ENCODE results near the gene SUSD1.

- TF ChIP-seq CTCF (IDR thresholded peaks at IDR 0.05; ENCODE audit: poor library complexity, severe bottlenecking) (no peak), TAF1 (IDR thresholded peaks at IDR 0.05; ENCODE audit: low read depth) (no peak), EP300 (conservative IDR thresholded peaks at IDR 0.05; ENCODE audit: poor library complexity, severe bottlenecking) (no peak), POLR2AphosphoS5 (IDR thresholded peaks at IDR 0.05) (no peak), EZH2 (IDR thresholded peaks at IDR 0.05; ENCODE audit: borderline replicate concordance, insufficient read depth, low read length, poor library complexity, severe bottlenecking) (no peak), RAD21 (conservative IDR thresholded peaks at IDR 0.05) (no peak)
- TF ChIP-seq, protein P1, sequence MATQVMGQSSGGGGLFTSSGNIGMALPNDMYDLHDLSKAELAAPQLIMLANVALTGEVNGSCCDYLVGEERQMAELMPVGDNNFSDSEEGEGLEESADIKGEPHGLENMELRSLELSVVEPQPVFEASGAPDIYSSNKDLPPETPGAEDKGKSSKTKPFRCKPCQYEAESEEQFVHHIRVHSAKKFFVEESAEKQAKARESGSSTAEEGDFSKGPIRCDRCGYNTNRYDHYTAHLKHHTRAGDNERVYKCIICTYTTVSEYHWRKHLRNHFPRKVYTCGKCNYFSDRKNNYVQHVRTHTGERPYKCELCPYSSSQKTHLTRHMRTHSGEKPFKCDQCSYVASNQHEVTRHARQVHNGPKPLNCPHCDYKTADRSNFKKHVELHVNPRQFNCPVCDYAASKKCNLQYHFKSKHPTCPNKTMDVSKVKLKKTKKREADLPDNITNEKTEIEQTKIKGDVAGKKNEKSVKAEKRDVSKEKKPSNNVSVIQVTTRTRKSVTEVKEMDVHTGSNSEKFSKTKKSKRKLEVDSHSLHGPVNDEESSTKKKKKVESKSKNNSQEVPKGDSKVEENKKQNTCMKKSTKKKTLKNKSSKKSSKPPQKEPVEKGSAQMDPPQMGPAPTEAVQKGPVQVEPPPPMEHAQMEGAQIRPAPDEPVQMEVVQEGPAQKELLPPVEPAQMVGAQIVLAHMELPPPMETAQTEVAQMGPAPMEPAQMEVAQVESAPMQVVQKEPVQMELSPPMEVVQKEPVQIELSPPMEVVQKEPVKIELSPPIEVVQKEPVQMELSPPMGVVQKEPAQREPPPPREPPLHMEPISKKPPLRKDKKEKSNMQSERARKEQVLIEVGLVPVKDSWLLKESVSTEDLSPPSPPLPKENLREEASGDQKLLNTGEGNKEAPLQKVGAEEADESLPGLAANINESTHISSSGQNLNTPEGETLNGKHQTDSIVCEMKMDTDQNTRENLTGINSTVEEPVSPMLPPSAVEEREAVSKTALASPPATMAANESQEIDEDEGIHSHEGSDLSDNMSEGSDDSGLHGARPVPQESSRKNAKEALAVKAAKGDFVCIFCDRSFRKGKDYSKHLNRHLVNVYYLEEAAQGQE (IDR thresholded peaks at IDR 0.05; ENCODE audit: borderline replicate concordance): no peak
These were observed 115.7 kb downstream of the SUSD1 start for GRCh38 chr9:112059145-112059965.

Data from neural cell (in vitro differentiated cells).